Measurements from ENCODE around the gene BRAF.

DNA sequence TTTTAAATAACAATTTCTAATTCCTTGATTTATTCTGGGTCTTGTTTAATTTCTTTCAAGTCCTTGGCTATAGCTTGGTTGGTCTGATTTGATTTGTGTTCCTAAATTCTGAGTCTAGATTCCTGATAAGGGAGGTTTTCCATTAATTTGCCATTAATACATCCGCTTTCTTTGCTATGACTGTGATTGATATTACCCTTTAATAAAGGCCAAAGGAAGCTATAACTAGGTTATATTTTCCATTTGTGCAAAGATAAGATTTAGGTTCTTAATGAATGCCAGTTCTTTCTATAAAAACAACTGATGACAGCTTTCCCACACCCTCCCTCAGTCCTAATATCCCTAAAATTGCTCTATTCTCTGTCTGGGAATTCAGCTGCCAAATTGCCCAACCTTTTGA is 200.0 kb downstream of the BRAF start:
- no peak for TF ChIP-seq SIRT6 (IDR thresholded peaks at IDR 0.05; ENCODE audit: low read length)
- no peak for TF ChIP-seq TAF1 (IDR thresholded peaks at IDR 0.05; ENCODE audit: low read depth, low read length)
- TF ChIP-seq, protein P1, sequence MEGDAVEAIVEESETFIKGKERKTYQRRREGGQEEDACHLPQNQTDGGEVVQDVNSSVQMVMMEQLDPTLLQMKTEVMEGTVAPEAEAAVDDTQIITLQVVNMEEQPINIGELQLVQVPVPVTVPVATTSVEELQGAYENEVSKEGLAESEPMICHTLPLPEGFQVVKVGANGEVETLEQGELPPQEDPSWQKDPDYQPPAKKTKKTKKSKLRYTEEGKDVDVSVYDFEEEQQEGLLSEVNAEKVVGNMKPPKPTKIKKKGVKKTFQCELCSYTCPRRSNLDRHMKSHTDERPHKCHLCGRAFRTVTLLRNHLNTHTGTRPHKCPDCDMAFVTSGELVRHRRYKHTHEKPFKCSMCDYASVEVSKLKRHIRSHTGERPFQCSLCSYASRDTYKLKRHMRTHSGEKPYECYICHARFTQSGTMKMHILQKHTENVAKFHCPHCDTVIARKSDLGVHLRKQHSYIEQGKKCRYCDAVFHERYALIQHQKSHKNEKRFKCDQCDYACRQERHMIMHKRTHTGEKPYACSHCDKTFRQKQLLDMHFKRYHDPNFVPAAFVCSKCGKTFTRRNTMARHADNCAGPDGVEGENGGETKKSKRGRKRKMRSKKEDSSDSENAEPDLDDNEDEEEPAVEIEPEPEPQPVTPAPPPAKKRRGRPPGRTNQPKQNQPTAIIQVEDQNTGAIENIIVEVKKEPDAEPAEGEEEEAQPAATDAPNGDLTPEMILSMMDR (IDR thresholded peaks at IDR 0.05; ENCODE audit: control extremely low read depth in 1 of 3, insufficient read depth in 1 of 3, low read depth in 1 of 3, low read length in 3 of 3) = no peak
- no peak for TF ChIP-seq RXRA (IDR thresholded peaks at IDR 0.05; ENCODE audit: insufficient read depth, low read depth, low read length)
- TF ChIP-seq FOSL1 (IDR thresholded peaks at IDR 0.05; ENCODE audit: insufficient read depth, low read depth, low read length) = no peak
